Activated CD4-positive, alpha-beta T cell treated with anti-CD3 and anti-CD28 coated beads for 1 hour (primary cell): Measurements from ENCODE around the gene ARHGEF19.
"Not testable (repeated sequence)": the region's sequence is repeated elsewhere in the genome, so short reads cannot be mapped to it uniquely, and the experiment has no call there.

ENCODE experiments used
- DNase-seq: peaks from one replicate; pipeline ENCODE4 v3.0.0-alpha.2; 2020

The ARHGEF19 gene

GRCh38 chr1:16243936-16244649, 31.6 kb upstream of the ARHGEF19 start:
- peak; percentile 68 for DNase-seq

GRCh38 chr1:16243215-16243610, 30.8 kb upstream of the ARHGEF19 start:
- DNase-seq: no peak

- DNase-seq: no peak
These were observed 30.2 kb upstream of the ARHGEF19 start for GRCh38 chr1:16242556-16243214.

- DNase-seq: no peak
These were observed 28.8 kb upstream of the ARHGEF19 start for GRCh38 chr1:16241221-16241708.

- DNase-seq: no peak
These were observed 27.6 kb upstream of the ARHGEF19 start for GRCh38 chr1:16239972-16240491.

- no peak for DNase-seq
These were observed 24.9 kb upstream of the ARHGEF19 start for GRCh38 chr1:16237343-16237830.

GRCh38 chr1:16236511-16237342, 24.3 kb upstream of the ARHGEF19 start, which contains the start of gene CPLANE2:
Gene CPLANE2, minus strand, starts transcription at chr1:16237183. Its CDS starts 441 bp downstream, at chr1:16236742.
- DNase-seq: peak; percentile 94

GRCh38 chr1:16235944-16236510, 23.6 kb upstream of the ARHGEF19 start:
- DNase-seq: peak; percentile 37

- DNase-seq: no peak
These were observed 22.9 kb upstream of the ARHGEF19 start for GRCh38 chr1:16235347-16235746.

- DNase-seq: no peak
These were observed 21.0 kb upstream of the ARHGEF19 start for GRCh38 chr1:16233431-16233830.

GRCh38 chr1:16232316-16232710, 19.9 kb upstream of the ARHGEF19 start:
- DNase-seq: no peak

GRCh38 chr1:16231331-16232315, 19.2 kb upstream of the ARHGEF19 start:
- no peak for DNase-seq

- DNase-seq: no peak
These were observed 18.3 kb upstream of the ARHGEF19 start for GRCh38 chr1:16230744-16231143.

- DNase-seq: no peak
These were observed 17.7 kb upstream of the ARHGEF19 start for GRCh38 chr1:16229976-16230740.

GRCh38 chr1:16226490-16227179, 14.2 kb upstream of the ARHGEF19 start:
- no peak for DNase-seq

GRCh38 chr1:16226129-16226489, 13.7 kb upstream of the ARHGEF19 start:
- no peak for DNase-seq

GRCh38 chr1:16224472-16224871, 12.0 kb upstream of the ARHGEF19 start:
- no peak for DNase-seq

- DNase-seq: not testable (repeated sequence)
These were observed 10.3 kb upstream of the ARHGEF19 start for GRCh38 chr1:16222716-16223115.

- no peak for DNase-seq
These were observed 9.0 kb upstream of the ARHGEF19 start for GRCh38 chr1:16221499-16221898.

- DNase-seq: no peak
These were observed 7.6 kb upstream of the ARHGEF19 start for GRCh38 chr1:16219968-16220500.
